HuH-7 (cell line): ENCODE measurements around the gene FNDC5.

Experiments
- DNase-seq: peaks from one replicate; pipeline ENCODE4 v3.0.0; 2011; ENCODE audit warnings: low spot score

The FNDC5 gene

DNA sequence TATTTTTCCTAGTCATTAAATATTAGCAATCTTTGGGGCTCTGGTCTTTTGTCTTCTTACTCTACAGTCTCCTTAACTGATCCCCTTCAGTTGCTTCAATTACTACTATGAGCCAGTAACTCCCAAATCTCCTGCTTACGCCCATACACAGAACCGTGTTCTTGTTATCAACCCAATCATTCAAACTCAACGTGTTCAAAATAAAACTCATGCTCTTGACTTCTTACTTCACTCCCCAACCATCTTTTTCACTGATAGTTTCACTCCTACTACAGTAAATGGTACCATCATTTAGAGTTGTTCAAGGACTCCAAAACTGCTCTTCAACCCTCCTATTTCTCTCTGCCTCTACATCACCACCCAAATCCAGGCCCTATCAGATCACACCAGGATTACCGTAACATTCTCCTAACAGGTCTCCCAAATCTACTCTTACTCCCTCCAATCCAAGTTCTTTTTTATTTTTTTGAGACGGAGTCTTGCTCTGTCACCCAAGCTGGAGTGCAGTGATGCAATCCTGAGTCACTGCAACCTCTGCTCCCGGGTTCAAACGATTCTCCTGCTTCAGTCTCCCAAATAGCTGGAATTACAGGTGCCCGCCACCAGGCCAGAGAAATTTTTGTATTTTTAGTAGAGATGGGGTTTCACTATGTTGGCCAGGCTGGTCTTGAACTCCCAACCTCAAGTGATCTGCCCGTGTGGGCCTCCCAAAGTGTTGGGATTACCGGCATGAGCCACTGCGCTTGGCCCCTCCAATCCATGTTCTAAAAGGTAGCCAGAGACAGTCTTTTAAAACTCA is 56.6 kb downstream of the FNDC5 start:
- DNase-seq, result no peak
